Esophagus squamous epithelium (tissue), 4 donors: Measurements from ENCODE around the gene MEIKIN.
A peak's percentile ranks its signal among the peaks of the same experiment; 100 is the strongest.

Experiments
- CTCF ChIP-seq, 6 experiments: fragments of 450-650 bp in 4 of 6; fragments of 200-600 bp in 2 of 6; sonication (generic) in 2 of 6; IDR thresholded peaks; one replicate each; pipeline ENCODE4 v1.5.1; 2016 to 2019; ENCODE audit warnings: antibody characterized with exemption in 6 of 6, mild to moderate bottlenecking in 4 of 6, moderate library complexity in 4 of 6
- POLR2A ChIP-seq, 4 donors: fragments of 450-650 bp; IDR thresholded peaks; one replicate each; pipeline ENCODE4 v1.6.1; 2017; ENCODE audit warnings: antibody characterized with exemption in 4 of 4, mild to moderate bottlenecking in 4 of 4, moderate library complexity in 3 of 4

GRCh38 chr5:131796793-131797693, 148.4 kb downstream of the MEIKIN start, which contains the start of gene FNIP1:
- TF ChIP-seq CTCF (IDR thresholded peaks at IDR 0.05) (no peak), POLR2A (IDR thresholded peaks at IDR 0.05) (peak in 3 of 4 donors; percentile 90 to 98 (median 94))
